ENCODE data around the gene KRTAP4-5. TPM values are rescaled to one million over a fixed set of nuclear protein-coding genes. Genes with fewer than 3 reads are reported as not detected.
"Not testable (repeated sequence)": the region's sequence is repeated elsewhere in the genome, so short reads cannot be mapped to it uniquely, and the experiment has no call there.

The KRTAP4-5 gene
- total RNA-seq, 1 donor from 2014 or later = not detected

DNA sequence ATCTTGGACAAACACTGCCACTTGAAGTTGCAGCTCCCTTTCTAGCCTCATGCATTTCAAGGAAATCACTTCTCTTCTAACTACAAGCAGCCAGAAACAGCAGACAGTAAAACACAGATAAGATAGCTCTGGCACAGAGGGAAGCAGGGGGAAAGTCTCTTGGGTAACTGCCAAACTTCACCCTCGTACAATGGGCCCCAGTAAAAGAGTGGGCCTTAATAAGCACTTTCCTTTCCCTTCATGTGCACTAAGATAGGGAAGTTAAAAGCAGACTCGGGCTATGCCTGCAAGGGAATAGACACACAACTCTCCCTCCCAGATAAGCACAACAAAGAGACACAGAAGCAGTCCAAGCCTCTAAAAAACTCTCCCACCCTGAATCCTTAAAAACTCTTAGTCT is 4.2 kb upstream of the KRTAP4-5 start:
- Mint-ChIP-seq H3K36me3 (ENCODE audit: unreplicated experiment) (no peaks in the 10 kb centered on the region), H3K4me1 (ENCODE audit: unreplicated experiment) (no peaks in the 10 kb centered on the region), H3K27ac (ENCODE audit: unreplicated experiment) (no peak overlapping the region), H3K9me3 (ENCODE audit: unreplicated experiment) (no peaks in the 10 kb centered on the region), H3K27me3 (ENCODE audit: unreplicated experiment) (no peaks in the 10 kb centered on the region), H3K4me3 (ENCODE audit: unreplicated experiment) (no peak overlapping the region)
- DNase-seq (ENCODE audit: extremely low spot score, unreplicated experiment) = no peak
- no peak for TF ChIP-seq CTCF (IDR thresholded peaks at IDR 0.05)

DNA sequence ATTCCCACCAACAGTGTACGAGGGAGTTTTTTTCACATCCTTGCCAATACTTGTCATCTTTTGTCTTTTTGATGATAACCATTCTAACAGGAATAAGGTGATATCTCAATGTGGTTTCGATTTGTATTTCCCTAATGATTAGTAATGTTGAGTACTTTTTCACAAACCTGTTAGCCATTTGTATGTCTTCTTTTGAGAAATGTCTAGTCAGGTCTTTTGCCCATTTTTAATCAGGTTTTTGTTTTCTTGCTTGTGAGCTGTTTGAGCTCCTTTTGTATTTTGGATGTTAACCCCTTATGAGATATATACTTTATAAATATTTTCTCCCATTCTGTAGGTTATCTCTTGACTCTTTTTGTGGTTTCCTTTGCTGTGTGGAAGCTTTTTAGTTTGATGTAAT is 1.9 kb upstream of the KRTAP4-5 start:
- no peaks in the 10 kb centered on the region for H3K27me3 Mint-ChIP-seq (ENCODE audit: unreplicated experiment)
- H3K27ac Mint-ChIP-seq (ENCODE audit: unreplicated experiment) = no peak overlapping the region
- no peak overlapping the region for H3K4me3 Mint-ChIP-seq (ENCODE audit: unreplicated experiment)
- no peaks in the 10 kb centered on the region for H3K9me3 Mint-ChIP-seq (ENCODE audit: unreplicated experiment)
- TF ChIP-seq CTCF (IDR thresholded peaks at IDR 0.05) = no peak
- no peak for DNase-seq (ENCODE audit: extremely low spot score, unreplicated experiment)
- H3K4me1 Mint-ChIP-seq (ENCODE audit: unreplicated experiment) = no peaks in the 10 kb centered on the region
- no peaks in the 10 kb centered on the region for H3K36me3 Mint-ChIP-seq (ENCODE audit: unreplicated experiment)

GRCh38 chr17:41150026-41150425 is 401 bp upstream of the KRTAP4-5 start:
- H3K9me3 Mint-ChIP-seq (ENCODE audit: unreplicated experiment) = no peaks in the 10 kb centered on the region
- H3K36me3 Mint-ChIP-seq (ENCODE audit: unreplicated experiment) = no peaks in the 10 kb centered on the region
- H3K27me3 Mint-ChIP-seq (ENCODE audit: unreplicated experiment) = no peaks in the 10 kb centered on the region
- TF ChIP-seq CTCF (IDR thresholded peaks at IDR 0.05) = no peak
- no peak overlapping the region for H3K27ac Mint-ChIP-seq (ENCODE audit: unreplicated experiment)
- no peak overlapping the region for H3K4me3 Mint-ChIP-seq (ENCODE audit: unreplicated experiment)
- DNase-seq (ENCODE audit: extremely low spot score, unreplicated experiment) = no peak
- no peaks in the 10 kb centered on the region for H3K4me1 Mint-ChIP-seq (ENCODE audit: unreplicated experiment)

- H3K36me3 Mint-ChIP-seq (ENCODE audit: unreplicated experiment); H3K27ac Mint-ChIP-seq (ENCODE audit: unreplicated experiment); H3K4me3 Mint-ChIP-seq (ENCODE audit: unreplicated experiment); H3K9me3 Mint-ChIP-seq (ENCODE audit: unreplicated experiment); H3K27me3 Mint-ChIP-seq (ENCODE audit: unreplicated experiment); H3K4me1 Mint-ChIP-seq (ENCODE audit: unreplicated experiment); DNase-seq (ENCODE audit: extremely low spot score, unreplicated experiment): not testable (repeated sequence)
These were observed 514 bp downstream of the KRTAP4-5 start for GRCh38 chr17:41148971-41149651.

DNA sequence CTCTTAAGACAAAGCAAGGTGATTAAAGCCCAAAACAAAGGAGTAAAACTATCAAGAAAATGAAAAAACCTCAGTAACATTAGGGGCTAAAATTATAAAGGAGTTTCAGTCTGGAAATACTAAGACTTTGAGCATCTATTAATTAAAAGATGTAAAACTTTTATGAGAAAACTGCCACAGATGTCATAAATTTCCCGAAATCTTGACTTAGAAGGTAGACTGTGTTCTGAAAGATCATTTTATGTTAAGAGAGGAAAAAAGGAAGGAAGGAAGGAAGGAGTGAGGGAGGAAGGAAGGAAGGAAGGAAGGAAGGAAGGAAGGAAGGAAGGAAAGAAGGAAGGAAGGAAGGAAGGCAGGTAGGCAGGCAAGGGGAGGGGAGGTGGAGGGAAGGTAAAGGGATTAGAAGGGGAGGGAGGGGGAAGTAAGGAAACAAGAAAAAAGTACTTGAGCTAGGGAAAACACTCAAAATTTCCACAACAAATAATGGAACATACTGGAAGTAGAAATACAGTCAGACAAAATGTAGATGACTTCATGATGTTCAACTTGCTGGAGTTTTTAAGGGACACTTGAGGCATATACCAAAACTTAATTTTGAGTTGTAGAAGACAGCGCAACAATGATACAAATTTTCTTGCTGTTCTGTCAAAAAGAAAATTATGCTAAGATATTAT is 2.0 kb downstream of the KRTAP4-5 start:
- H3K4me3 Mint-ChIP-seq (ENCODE audit: unreplicated experiment) = no peak overlapping the region
- no peak for TF ChIP-seq CTCF (IDR thresholded peaks at IDR 0.05)
- H3K4me1 Mint-ChIP-seq (ENCODE audit: unreplicated experiment) = no peaks in the 10 kb centered on the region
- peaks cover 12% of the 10 kb centered on the region for H3K9me3 Mint-ChIP-seq (ENCODE audit: unreplicated experiment)
- H3K36me3 Mint-ChIP-seq (ENCODE audit: unreplicated experiment) = peaks cover 7% of the 10 kb centered on the region
- H3K27ac Mint-ChIP-seq (ENCODE audit: unreplicated experiment) = no peak overlapping the region
- H3K27me3 Mint-ChIP-seq (ENCODE audit: unreplicated experiment) = no peaks in the 10 kb centered on the region
- no peak for DNase-seq (ENCODE audit: extremely low spot score, unreplicated experiment)

Measured in osteocyte (in vitro differentiated cells).